ENCODE results near the gene SMARCD1. TPM values are rescaled to one million over a fixed set of nuclear protein-coding genes. Genes with fewer than 3 reads are reported as not detected.

The SMARCD1 gene
- 69.5 to 78.9 TPM (median 73.6 TPM) in 5 replicates for total RNA-seq (2022; extraction: Qiagen RNA extraction; ENCODE audit: low read depth)

DNA sequence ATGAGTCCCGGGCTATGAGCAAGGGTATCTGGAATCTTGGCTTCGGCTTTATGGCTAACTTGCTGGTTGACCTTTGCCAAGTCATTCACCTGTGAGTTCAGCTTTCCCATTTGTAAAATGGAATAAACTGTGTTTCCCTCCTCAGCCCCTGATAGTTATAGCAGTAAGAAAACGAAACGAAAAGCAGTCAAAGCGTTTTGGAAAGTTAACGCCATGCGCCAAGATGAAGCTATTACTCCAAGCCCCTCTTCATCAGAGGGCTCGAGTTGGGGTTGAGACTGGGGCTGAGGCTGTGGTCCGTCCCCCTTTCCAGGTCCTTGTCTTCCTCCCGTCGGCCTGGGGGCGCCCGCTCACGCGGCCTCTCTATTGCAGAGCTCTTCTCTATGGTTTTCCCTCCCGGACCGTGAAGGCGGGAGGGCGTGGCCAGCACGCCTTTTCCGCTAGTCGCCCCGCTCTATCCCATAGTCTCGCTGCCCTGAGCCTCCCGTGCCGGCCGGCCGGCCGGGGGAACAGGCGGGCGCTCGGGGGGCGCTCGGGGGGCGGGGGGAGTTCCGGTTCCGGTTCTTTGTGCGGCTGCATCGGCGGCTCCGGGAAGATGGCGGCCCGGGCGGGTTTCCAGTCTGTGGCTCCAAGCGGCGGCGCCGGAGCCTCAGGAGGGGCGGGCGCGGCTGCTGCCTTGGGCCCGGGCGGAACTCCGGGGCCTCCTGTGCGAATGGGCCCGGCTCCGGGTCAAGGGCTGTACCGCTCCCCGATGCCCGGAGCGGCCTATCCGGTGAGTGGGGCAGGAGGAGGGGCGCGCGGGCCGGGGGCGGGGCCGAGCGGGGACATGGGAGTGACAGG, at the start of gene SMARCD1:
SMARCD1 (plus strand) TSS at position 568 of the 840 bp plus-strand sequence; CDS start at position 596, 28 bp downstream.

GRCh38 chr12:50057000-50057841, 27.9 kb upstream of the SMARCD1 start, which contains the start of gene ASIC1:
Gene ASIC1 (plus strand): TSS chr12:50057596. CDS start chr12:50058767, 1,171 bp downstream.

GRCh38 chr12:50103767-50104321, 18.7 kb downstream of the SMARCD1 start, which contains the start of gene GPD1:
Gene GPD1 (plus strand): TSS chr12:50104008. CDS start chr12:50104051, 43 bp downstream.

DNA sequence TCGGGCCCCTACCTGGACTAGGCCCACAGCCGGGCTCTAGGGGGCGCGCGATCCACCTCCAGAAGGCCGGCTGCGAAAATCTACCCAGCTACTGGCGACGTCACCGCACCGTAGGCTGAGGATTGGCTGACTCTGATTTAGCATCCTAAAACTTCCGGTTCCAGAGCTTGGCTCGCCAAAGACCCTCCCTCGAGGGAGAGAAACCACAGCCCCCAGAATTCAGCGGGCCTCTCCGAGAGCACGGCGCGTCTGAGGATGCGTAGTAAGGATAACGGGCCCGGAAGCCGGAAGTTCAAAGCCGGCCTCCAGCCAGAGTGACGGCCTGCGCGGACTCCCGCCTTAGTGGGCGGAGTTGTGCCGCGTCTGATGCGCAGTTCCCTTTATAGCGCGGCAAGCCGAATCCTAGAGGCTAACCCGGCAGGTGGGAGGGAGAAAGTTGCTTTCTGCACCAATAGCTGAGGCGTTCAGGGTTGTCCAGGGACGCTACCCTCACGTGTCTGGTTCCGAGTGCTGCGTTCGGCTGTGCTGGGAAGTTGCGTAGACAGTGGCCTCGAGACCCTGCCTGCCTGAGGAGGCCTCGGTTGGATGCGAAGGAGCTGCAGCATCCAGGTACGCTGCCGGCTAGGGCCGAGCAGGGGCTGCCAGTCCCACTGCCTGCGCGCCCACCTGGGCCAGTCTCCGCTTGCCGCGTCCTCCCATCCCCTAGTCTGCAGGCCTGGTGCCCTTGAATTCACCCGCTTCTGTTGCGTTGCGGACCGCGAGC, 26.7 kb downstream of the SMARCD1 start, which contains the start of gene COX14:
COX14 (plus strand) TSS at position 544 of the 763 bp plus-strand sequence. CDS start 7,808 bp downstream, outside the sequence.

Other genes with a start within 250 kb of the SMARCD1 start
- gene BCDIN3D, start 242.2 kb upstream of the SMARCD1 start, total RNA-seq (2022; extraction: Qiagen RNA extraction; ENCODE audit: low read depth) = 4.7 to 5.1 TPM (median 4.7 TPM) in 5 replicates
- gene FAIM2, start 181.4 kb upstream of the SMARCD1 start, total RNA-seq (2022; extraction: Qiagen RNA extraction; ENCODE audit: low read depth) = 0.06 to 0.14 TPM in 2 of 5 replicates, not detected in the others
- gene AQP2, start 134.6 kb upstream of the SMARCD1 start, total RNA-seq (2022; extraction: Qiagen RNA extraction; ENCODE audit: low read depth) = not detected in 5 replicates
- gene AQP5, start 123.5 kb upstream of the SMARCD1 start, total RNA-seq (2022; extraction: Qiagen RNA extraction; ENCODE audit: low read depth) = not detected in 5 replicates
- gene AQP6, start 112.4 kb upstream of the SMARCD1 start, total RNA-seq (2022; extraction: Qiagen RNA extraction; ENCODE audit: low read depth) = not detected in 5 replicates
- 75.5 to 97.3 TPM (median 82.6 TPM) in 5 replicates for gene RACGAP1, start 59.8 kb upstream of the SMARCD1 start, total RNA-seq (2022; extraction: Qiagen RNA extraction; ENCODE audit: low read depth)
- 4.8 to 7.1 TPM (median 5.9 TPM) in 5 replicates for gene ASIC1, start 27.7 kb upstream of the SMARCD1 start, total RNA-seq (2022; extraction: Qiagen RNA extraction; ENCODE audit: low read depth)
- 0.10 to 0.32 TPM (median 0.20 TPM) in 4 of 5 replicates, not detected in the other for gene GPD1, start 18.7 kb downstream of the SMARCD1 start, total RNA-seq (2022; extraction: Qiagen RNA extraction; ENCODE audit: low read depth)
- 69.4 to 79.1 TPM (median 75.1 TPM) in 5 replicates for gene COX14, start 26.9 kb downstream of the SMARCD1 start, total RNA-seq (2022; extraction: Qiagen RNA extraction; ENCODE audit: low read depth)
- 25.3 to 29.4 TPM (median 28.5 TPM) in 5 replicates for gene CERS5, start 82.0 kb downstream of the SMARCD1 start, total RNA-seq (2022; extraction: Qiagen RNA extraction; ENCODE audit: low read depth)
- gene LIMA1, start 198.2 kb downstream of the SMARCD1 start, total RNA-seq (2022; extraction: Qiagen RNA extraction; ENCODE audit: low read depth) = 5.3 to 10.5 TPM (median 7.2 TPM) in 5 replicates